Measurements from ENCODE around the gene SNX33.
"Not testable (repeated sequence)": the region's sequence is repeated elsewhere in the genome, so short reads cannot be mapped to it uniquely, and the experiment has no call there.

SNX33 gene

DNA sequence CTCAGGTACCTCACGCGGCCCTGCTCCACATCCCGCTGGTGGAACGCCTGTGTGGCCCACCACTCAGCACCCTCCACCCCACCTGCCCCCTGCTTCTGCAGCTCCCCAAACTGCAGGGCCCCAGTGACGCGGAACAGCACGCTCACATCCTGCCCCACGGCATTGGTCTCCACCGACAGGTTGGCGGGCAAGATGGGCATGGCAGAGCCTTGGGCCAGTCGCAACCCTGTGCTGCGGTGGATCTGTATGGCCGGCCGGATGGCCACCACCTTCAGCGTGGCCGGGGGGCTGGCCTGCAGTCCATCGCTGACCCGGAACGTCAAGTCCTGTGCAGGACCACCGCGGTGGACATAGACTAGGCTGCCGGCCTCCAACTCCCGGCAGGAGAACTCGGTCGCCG, 41.1 kb downstream of the SNX33 start:
- no peak for TF ChIP-seq ESRRG (CRISPR knock-in tag; IDR thresholded peaks at IDR 0.05)
- TF ChIP-seq, protein P1, sequence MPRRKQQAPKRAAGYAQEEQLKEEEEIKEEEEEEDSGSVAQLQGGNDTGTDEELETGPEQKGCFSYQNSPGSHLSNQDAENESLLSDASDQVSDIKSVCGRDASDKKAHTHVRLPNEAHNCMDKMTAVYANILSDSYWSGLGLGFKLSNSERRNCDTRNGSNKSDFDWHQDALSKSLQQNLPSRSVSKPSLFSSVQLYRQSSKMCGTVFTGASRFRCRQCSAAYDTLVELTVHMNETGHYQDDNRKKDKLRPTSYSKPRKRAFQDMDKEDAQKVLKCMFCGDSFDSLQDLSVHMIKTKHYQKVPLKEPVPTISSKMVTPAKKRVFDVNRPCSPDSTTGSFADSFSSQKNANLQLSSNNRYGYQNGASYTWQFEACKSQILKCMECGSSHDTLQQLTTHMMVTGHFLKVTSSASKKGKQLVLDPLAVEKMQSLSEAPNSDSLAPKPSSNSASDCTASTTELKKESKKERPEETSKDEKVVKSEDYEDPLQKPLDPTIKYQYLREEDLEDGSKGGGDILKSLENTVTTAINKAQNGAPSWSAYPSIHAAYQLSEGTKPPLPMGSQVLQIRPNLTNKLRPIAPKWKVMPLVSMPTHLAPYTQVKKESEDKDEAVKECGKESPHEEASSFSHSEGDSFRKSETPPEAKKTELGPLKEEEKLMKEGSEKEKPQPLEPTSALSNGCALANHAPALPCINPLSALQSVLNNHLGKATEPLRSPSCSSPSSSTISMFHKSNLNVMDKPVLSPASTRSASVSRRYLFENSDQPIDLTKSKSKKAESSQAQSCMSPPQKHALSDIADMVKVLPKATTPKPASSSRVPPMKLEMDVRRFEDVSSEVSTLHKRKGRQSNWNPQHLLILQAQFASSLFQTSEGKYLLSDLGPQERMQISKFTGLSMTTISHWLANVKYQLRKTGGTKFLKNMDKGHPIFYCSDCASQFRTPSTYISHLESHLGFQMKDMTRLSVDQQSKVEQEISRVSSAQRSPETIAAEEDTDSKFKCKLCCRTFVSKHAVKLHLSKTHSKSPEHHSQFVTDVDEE (CRISPR knock-in tag; IDR thresholded peaks at IDR 0.05), result no peak
- no peak for TF ChIP-seq CSRNP3 (CRISPR knock-in tag; IDR thresholded peaks at IDR 0.05)
- no peak for TF ChIP-seq CREB5 (CRISPR knock-in tag; IDR thresholded peaks at IDR 0.05; ENCODE audit: low read depth)
- TF ChIP-seq ISL1 (CRISPR knock-in tag; IDR thresholded peaks at IDR 0.05), result no peak
- no peak for TF ChIP-seq ZFP3 (CRISPR knock-in tag; IDR thresholded peaks at IDR 0.05)
- ATAC-seq, result no peak

- ATAC-seq, result not testable (repeated sequence)
Measured at GRCh38 chr15:75689429-75689828, 41.7 kb downstream of the SNX33 start.

DNA sequence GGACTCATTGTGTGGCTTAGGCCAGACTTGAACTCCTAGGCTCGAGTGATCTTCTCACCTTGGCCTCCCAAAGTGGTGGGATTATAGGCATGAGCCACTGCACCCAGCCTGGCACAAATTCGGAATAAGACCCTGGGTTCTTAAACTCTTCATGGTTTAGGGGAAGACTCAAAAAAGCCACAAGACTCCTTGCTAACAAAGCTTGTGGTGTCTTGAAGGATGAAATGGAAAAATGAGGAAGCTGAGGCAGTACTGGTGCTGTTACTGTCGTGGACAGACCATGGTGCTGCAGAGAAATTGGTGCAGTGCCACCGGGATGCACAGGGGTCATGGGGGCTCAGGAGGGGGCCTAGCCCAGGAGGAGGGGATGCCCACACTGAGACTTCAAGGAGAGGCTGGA, 44.6 kb downstream of the SNX33 start:
- ATAC-seq, result not testable (repeated sequence)

GRCh38 chr15:75693028-75693427, 45.3 kb downstream of the SNX33 start:
- not testable (repeated sequence) for ATAC-seq

- ATAC-seq, result 0 out of 3 replicates have a peak, but pooled peaks have one; percentile 2
- no peak for TF ChIP-seq ESRRG (CRISPR knock-in tag; IDR thresholded peaks at IDR 0.05)
- TF ChIP-seq ZNF8 (CRISPR knock-in tag; IDR thresholded peaks at IDR 0.05), result no peak
- TF ChIP-seq ZNF565 (CRISPR knock-in tag; conservative IDR thresholded peaks at IDR 0.05; ENCODE audit: low read depth), result no peak
- TF ChIP-seq, protein P2, sequence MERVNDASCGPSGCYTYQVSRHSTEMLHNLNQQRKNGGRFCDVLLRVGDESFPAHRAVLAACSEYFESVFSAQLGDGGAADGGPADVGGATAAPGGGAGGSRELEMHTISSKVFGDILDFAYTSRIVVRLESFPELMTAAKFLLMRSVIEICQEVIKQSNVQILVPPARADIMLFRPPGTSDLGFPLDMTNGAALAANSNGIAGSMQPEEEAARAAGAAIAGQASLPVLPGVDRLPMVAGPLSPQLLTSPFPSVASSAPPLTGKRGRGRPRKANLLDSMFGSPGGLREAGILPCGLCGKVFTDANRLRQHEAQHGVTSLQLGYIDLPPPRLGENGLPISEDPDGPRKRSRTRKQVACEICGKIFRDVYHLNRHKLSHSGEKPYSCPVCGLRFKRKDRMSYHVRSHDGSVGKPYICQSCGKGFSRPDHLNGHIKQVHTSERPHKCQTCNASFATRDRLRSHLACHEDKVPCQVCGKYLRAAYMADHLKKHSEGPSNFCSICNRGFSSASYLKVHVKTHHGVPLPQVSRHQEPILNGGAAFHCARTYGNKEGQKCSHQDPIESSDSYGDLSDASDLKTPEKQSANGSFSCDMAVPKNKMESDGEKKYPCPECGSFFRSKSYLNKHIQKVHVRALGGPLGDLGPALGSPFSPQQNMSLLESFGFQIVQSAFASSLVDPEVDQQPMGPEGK (CRISPR knock-in tag; IDR thresholded peaks at IDR 0.05; ENCODE audit: borderline replicate concordance), result no peak
- no peak for TF ChIP-seq CSRNP3 (CRISPR knock-in tag; IDR thresholded peaks at IDR 0.05)
- TF ChIP-seq BACH2 (CRISPR knock-in tag; IDR thresholded peaks at IDR 0.05; ENCODE audit: borderline replicate concordance), result no peak
- TF ChIP-seq TCF4 (CRISPR knock-in tag; IDR thresholded peaks at IDR 0.05; ENCODE audit: borderline replicate concordance), result no peak
- TF ChIP-seq ZC3H10 (CRISPR knock-in tag; IDR thresholded peaks at IDR 0.05), result no peak
- TF ChIP-seq PPARA (CRISPR knock-in tag; IDR thresholded peaks at IDR 0.05; ENCODE audit: borderline replicate concordance), result no peak
- TF ChIP-seq, protein P1 (CRISPR knock-in tag; IDR thresholded peaks at IDR 0.05), result no peak
- no peak for TF ChIP-seq ISL1 (CRISPR knock-in tag; IDR thresholded peaks at IDR 0.05)
- no peak for TF ChIP-seq SNAI2 (CRISPR knock-in tag; IDR thresholded peaks at IDR 0.05)
- no peak for TF ChIP-seq ZNF70 (CRISPR knock-in tag; IDR thresholded peaks at IDR 0.05)
- no peak for TF ChIP-seq RARB (CRISPR knock-in tag; IDR thresholded peaks at IDR 0.05)
- no peak for TF ChIP-seq CSDC2 (CRISPR knock-in tag; IDR thresholded peaks at IDR 0.05)
- no peak for TF ChIP-seq POU6F1 (CRISPR knock-in tag; IDR thresholded peaks at IDR 0.05; ENCODE audit: borderline replicate concordance, low read depth)
- TF ChIP-seq ARNTL (CRISPR knock-in tag; IDR thresholded peaks at IDR 0.05; ENCODE audit: borderline replicate concordance, low read depth), result no peak
- no peak for TF ChIP-seq OSR1 (CRISPR knock-in tag; IDR thresholded peaks at IDR 0.05)
- no peak for TF ChIP-seq ZFP30 (CRISPR knock-in tag; IDR thresholded peaks at IDR 0.05)
Measured at GRCh38 chr15:75693501-75694240, 46.0 kb downstream of the SNX33 start.

Data from SK-N-SH treated with all-trans-retinoic acid at 6 μM for 48 hours (cell line).